ENCODE data around the gene MCU.

Gene MCU

GRCh38 chr10:72810976-72811375 is 119.0 kb downstream of the MCU start:
- no peak for DNase-seq

GRCh38 chr10:72812415-72812752 is 120.4 kb downstream of the MCU start:
- DNase-seq = no peak

DNA sequence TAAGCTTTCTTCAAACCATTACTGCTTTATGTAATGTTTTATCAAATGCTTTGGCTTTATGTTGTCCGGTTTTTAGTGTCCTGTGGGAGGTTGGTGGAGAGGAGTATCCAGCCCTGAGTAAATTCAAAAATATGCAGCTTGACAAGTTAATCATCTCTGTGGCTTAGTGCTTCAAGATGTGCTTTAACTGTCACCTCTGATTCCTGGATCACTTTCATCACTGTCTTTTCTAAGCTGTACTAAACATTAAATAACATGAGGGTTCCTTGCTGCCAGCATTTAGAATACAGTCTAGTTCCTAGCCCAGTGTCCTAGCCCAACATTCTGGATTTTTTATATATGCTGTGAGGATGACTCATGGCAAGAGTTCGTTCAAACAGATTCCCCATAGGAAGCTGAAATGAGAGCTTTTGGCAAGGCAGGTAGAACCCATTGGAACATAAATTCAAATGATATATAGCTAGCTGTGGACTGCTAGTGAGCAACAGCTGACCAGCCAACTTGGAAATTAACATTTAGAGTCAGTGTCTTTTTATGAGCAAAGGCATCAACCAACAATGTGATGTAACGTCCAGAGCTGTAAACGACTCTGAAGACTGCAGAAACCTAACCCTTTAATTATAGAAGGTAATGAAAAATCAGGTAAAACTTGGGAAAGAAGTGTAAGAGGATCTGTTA is 120.9 kb downstream of the MCU start:
- no peak for DNase-seq

DNA sequence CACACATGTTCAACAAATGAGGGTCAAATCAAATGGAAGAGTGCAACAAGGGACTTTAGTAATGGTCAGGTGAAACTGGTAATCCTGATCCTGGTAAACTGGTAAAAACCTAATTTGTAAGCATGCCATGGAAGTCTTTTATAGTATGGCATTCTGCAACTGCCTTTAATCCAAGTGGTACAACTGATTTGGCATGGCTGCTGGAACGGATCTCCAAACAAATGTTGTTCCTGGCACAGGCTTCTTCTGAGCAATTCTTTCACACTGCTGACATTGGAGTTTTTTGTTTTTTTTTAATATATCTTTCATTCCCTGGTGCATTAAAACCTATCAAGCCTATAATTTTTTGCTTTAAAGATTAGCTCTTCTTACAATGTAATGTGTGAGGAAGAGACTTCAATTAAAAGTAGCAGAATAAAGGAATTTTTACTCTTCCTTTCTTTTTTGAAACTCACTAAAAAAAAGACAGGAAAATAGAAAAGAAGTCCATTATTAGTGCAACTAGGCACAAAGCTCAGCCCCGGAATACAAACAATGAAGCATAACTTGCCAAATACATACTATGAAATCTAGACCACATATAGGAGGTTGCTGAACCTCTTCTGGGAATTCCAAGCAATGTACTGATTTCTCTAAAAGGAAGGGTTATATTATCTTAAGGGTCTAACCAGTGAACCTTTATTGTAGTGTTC is 122.3 kb downstream of the MCU start:
- no peak for DNase-seq

DNA sequence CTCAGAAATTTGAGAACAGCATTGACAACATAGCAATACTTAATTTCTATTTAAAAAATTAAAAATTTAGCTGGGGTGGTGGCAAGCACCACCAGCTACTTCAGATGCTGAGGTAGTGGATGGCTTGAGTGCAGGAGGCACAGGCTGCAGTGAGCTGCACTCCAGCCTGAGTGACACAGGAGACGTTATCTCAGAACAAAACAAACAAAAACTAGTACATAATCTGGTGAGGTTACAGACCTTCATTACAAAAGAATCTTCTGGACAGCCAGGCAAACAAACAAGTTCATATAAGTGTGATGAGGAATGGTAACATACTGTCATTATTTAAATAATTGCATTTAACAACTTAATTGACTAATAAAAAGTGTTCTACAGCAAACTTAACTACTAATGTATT is 124.6 kb downstream of the MCU start:
- no peak for DNase-seq

DNA sequence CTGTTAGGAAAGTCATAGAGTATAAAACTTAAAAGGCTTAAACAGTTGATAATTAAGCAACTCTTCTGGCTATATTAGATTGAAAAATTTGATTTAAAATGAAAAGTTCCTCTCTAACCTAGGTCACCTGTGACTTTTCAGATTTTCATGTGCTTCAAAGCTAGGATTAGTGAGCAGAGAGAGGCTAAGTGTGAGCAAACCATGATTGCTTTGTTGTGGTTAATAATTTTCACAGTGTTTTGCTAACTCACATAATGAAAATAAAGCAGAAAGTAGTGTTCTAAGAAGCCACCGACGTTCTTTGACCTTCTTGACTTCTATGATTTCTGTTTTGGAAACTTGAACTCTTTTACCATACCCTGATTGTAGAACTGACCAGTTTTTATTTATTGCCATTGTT is 126.1 kb downstream of the MCU start:
- no peak for DNase-seq

DNA sequence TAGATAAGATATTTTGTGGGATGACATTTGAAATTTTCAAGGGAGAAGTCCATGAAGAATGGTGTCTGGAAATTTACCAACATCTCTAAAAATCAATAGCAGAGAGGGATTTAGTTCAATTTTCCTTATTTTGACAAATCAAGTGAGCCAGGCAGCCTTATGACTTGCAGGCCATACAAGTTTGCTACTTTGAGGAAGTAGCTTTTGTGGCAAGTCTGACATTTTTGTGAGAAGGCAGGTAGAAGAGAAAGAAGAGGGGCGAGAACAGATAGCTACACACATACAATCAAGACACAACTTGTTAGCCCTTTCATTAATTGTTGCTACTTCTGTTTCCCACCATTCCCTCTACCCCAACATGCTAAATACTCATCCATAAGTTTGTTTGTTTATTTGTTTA is 127.1 kb downstream of the MCU start:
- no peak for DNase-seq

- no peak for DNase-seq
Measured at GRCh38 chr10:72821606-72822005, 129.7 kb downstream of the MCU start.

DNA sequence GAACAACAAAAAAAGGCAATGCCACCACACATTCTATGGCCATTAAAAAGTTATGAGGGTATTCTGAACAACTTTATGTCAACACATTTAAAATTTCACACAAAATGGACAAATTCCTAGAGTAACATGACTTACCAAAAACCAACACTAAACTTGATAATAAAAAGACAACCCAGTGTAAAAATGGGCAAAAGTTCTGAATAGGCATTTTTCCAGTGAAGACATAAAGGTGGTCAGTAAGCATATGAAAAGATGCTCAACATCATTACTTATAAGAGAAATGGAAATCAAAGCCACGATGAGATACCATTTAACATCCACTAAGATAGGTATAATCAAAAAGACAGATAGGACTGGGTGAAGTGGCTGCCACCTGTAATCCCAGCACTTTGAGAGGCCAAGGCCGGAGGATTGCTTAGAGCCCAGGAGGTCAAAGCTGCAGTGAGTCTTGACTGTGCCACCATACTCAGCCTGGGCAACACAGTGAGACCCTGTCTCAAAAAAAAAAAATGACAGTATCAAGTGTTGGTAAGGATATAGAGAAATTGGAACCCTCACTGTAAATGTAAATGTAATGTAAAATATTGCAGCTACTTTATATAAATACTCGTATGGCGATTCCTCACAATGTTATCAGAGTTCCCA is 130.5 kb downstream of the MCU start:
- DNase-seq = no peak

DNA sequence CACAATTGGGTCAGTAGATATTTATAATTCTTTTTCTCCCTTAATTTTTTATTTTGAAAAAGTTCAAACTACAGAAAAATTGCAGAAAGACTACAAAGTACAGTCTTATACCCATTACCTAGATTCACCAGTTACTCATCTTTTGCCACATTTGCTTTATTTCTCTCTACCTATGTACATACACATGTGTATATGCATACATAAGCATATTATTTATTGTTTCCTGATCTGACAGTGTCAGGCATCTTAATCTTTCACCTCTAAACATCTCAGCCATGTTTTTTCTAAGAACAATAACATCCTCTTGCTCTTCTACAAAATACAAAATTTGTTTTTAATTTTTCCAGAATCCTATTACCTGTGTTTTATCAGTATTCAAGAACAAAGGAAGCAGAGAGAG is 133.2 kb downstream of the MCU start:
- DNase-seq = no peak

DNA sequence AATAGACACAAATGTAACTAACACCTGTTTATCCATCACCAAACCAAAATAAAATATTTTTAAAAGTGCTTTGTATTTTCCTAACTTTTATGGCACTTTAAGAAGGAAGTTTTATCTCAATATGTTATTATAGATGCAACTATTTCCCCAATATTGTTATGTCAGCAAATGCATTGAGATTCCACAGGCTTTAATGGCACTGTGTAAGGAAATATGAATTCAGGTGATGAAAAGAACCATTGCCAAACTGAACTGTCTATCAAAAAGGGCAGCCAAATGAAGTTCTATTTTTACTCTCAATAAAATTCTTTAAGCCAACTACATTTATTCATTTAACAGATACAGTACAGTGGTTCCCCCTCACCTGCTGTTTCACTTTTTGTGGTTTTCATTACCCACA is 134.4 kb downstream of the MCU start:
- no peak for DNase-seq

DNA sequence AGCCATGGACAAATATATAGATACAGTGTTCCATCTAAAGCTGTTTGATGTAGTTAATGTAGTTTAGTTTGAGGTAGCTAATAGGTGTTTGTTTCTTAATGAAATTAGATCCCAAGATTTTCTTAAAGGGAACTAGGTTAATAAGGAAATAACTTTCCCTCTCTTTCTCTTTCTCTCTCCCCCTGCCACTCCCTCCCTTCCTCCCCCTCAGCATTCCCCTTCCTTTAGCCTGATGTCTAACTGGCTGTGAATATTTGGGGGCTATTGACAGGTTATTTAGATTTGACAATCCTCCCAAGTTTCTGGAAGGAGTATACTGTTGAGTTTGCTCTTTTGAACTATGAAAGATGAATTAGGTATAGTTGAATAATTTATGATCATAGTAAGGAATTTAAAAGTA is 136.4 kb downstream of the MCU start:
- DNase-seq = no peak

GRCh38 chr10:72830625-72831024 is 138.7 kb downstream of the MCU start:
- DNase-seq = no peak

- DNase-seq = no peak
Measured at GRCh38 chr10:72831696-72832409, 139.9 kb downstream of the MCU start.

DNA sequence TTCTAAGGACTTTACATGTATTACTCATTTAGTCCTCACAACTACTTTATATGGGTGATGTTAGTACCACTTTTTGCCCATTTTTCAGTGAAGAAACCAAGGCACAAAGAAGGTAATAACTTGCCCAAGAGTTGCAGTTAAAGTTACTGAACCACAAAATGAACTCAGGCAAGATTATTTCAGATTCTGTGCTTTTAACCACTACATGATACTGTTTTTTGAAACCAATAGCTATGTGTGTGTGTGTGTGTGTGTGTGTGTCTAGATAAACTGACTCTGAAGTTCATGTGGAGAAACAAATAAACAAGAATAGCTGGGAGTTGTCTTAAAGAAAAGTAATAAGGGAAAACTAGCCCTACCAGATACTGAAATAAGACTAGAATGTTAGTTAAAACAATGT is 140.8 kb downstream of the MCU start:
- DNase-seq = no peak

- DNase-seq = peak; percentile 42
Measured at GRCh38 chr10:72834183-72834825, 142.4 kb downstream of the MCU start.

GRCh38 chr10:72840319-72840718 is 148.4 kb downstream of the MCU start:
- no peak for DNase-seq

- no peak for DNase-seq
Measured at GRCh38 chr10:72841487-72841886, 149.5 kb downstream of the MCU start.

DNA sequence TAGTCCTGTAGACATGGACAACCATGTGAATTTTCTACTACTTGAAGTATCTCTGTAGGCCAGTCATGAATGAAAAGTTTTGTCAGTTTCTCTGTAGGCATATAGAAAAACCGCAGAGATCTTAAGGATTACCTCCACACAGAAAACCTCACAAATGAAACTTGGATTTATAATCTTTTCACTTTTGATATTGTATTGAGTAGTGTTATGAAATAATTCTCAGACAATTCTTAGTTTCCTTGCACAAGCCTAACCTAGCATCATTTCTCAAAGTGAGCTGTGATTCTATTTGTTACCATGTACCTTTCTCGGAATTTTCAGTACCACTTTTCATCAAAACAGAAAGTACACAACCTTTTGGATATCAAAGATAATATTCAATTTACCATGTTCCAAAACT is 150.2 kb downstream of the MCU start:
- DNase-seq = no peak

DNA sequence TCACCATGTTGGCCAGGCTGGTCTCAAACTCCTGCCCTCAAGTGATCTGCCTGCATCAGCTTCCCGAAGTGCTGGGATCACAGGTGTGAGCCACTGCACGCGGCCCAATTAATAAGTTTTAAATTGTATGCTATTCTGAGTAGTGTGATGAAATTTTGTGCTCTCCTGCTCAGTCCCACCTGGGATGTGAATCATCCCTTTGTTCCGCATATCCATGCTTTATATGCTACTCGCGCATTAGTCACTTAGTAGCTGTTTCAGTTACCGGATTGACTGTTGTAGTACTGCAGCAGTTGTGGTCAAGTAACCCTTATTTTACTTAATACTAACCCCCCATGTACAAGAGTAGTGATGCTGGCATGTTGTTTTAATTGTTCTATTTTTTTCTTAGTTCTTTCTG is 154.3 kb downstream of the MCU start:
- no peak for DNase-seq

DNA sequence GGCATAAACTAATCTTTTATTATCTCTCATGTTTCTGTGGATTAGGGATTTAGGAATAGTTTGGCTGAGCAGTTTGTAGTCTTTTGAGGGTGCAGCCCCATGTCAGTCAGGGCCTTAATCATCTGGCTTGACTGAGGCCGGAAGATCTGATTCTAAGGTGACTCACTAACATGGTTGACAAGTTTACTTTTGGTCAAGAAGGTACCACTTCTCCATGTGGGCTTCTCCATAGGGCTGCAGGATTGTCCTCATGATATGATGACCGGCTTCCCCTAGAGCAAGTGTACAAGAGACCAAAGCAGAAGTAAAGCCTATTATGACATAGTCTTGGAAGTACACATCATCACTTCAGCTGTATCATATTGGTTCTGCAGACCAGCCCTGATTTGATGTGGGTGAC is 155.7 kb downstream of the MCU start:
- DNase-seq = no peak

DNA sequence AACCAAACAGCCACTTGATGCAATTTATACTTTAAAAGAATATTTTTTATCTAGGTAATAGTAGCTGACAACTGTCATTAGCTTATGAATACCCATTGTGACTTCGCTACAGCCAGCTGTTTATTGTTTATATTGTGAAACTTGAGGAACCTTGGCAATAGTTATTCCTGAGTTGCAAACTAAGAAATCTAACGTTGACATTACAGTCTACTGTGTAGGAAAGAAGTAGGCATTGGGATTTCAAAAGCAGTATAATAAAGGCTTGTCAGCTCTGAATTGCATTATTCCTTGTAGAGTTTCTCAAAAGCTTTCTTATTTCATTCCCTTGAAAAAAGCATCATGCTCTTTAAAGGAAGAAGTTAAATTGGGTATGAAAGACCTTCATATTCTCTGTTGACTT is 158.9 kb downstream of the MCU start:
- DNase-seq = no peak

- no peak for DNase-seq
Measured at GRCh38 chr10:72851509-72851908, 159.6 kb downstream of the MCU start.

All from NCI-H1105 treated with DMSO at 0.1 percent for 48 hours (cell line).